Endodermal cell (in vitro differentiated cells): ENCODE measurements around the gene ARL8B. TPM values are rescaled to one million over a fixed set of nuclear protein-coding genes. Genes with fewer than 3 reads are reported as not detected.

Experiments used
- DNase-seq: peaks from one replicate; pipeline ENCODE4 v3.0.0-alpha.2; 2017
- H3K27ac ChIP-seq: 2 replicates; pipeline ENCODE4 v1.5.1; 2013; ENCODE audit warnings: mild to moderate bottlenecking, low read depth, low read length, moderate library complexity
- H3K27me3 ChIP-seq: 2 replicates; pipeline ENCODE4 v1.6.1; 2013; ENCODE audit warnings: mild to moderate bottlenecking, low read length, moderate library complexity; ENCODE audit not compliant: insufficient read depth, control insufficient read depth, poor library complexity, severe bottlenecking
- H3K36me3 ChIP-seq: 2 replicates; pipeline ENCODE4 v1.7.0; 2013; ENCODE audit warnings: mild to moderate bottlenecking, low read length, moderate library complexity; ENCODE audit not compliant: control insufficient read depth, insufficient read depth
- H3K4me1 ChIP-seq: one replicate; pipeline ENCODE4 v1.7.0; 2013; ENCODE audit warnings: low read length; ENCODE audit not compliant: control insufficient read depth, insufficient read depth
- H3K4me3 ChIP-seq: 2 replicates; pipeline ENCODE4 v1.5.1; 2013; ENCODE audit warnings: mild to moderate bottlenecking, low read length, moderate library complexity
- H3K9ac ChIP-seq: 2 replicates; pipeline ENCODE4 v1.6.1; 2013; ENCODE audit warnings: mild to moderate bottlenecking, low read length, moderate library complexity; ENCODE audit not compliant: poor library complexity, severe bottlenecking; ENCODE audit errors: extremely low read depth
- H3K9me3 ChIP-seq: 2 replicates; pipeline ENCODE4 v1.6.1; 2013; ENCODE audit warnings: mild to moderate bottlenecking, low read length, moderate library complexity; ENCODE audit not compliant: control insufficient read depth
- H3K27ac Mint-ChIP-seq: 2 replicates; pipeline ENCODE4 v1.8.0; 2020; ENCODE audit warnings: mixed read lengths
- H3K27me3 Mint-ChIP-seq: 2 replicates; pipeline ENCODE4 v1.8.0; 2021; ENCODE audit warnings: mild to moderate bottlenecking, mixed read lengths; ENCODE audit not compliant: insufficient read depth
- H3K36me3 Mint-ChIP-seq: 2 replicates; pipeline ENCODE4 v1.8.0; 2020; ENCODE audit warnings: low read depth, mixed read lengths
- H3K4me1 Mint-ChIP-seq: 2 replicates; pipeline ENCODE4 v1.8.0; 2020; ENCODE audit warnings: mixed read lengths
- H3K4me3 Mint-ChIP-seq: 2 replicates; pipeline ENCODE4 v1.8.0; 2020; ENCODE audit warnings: mild to moderate bottlenecking, moderate library complexity, mixed read lengths
- H3K9me3 Mint-ChIP-seq: 2 replicates; pipeline ENCODE4 v1.8.0; 2020; ENCODE audit warnings: mild to moderate bottlenecking, mixed read lengths
- WGBS, 2 experiments: methylation state at CpG; one replicate each; pipeline versions ENCODE4 v1.1.5 to v1.1.7; 2013; ENCODE audit warnings: missing lambda C conversion rate in 2 of 2, mixed read lengths in 1 of 2; ENCODE audit not compliant: insufficient coverage in 1 of 2, insufficient read length in 1 of 2; 5-methylcytosine and 5-hydroxymethylcytosine counted together
- total RNA-seq, 2 donors: library from RNA; stranded (reverse); fragmentation: NEBNext Ultra II Directional in 1 of 2; extraction: Animal tissue kit (Norgen Biotek cat#: 25700) in 1 of 2; gene quantifications; 2 replicates in 1 of 2; 3 replicates in 1 of 2; pipeline ENCODE4 v1.2.1, GENCODE V29; 2021
- TF ChIP-seq, protein P1 (sequence below): fragments of 200-600 bp; sonication (generic); conservative IDR thresholded peaks from 2 replicates; pipeline ENCODE4 v1.5.0; 2021; ENCODE audit warnings: antibody characterized with exemption, mild to moderate bottlenecking

ARL8B gene
- total RNA-seq, 2 donors from 2014 or later, result 31.2 to 37.3 TPM

DNA sequence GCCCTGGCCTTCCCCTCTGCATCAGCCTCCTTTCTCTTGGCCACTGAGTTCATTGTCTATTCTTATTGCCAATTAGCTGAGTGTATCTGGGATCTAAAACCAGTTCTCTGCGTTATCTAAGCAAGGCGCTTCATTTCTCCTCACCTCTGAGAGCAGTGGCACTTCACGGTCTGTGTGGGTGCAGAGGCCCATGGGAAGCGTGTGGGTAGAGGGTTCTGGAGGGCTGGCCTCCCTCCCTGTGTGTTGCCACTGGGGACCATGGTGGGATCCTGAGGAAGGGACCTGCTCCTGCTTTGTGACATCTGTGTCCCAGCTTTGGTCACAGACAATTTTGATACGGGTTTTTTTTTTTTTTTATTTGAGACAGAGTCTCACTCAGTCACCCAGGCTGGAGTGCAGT, 98.1 kb downstream of the ARL8B start:
- Histone ChIP-seq H3K27ac (no peak overlapping the region), H3K4me1 (peaks cover 13% of the 10 kb centered on the region), H3K27me3 (no peaks in the 10 kb centered on the region), H3K9me3 (no peaks in the 10 kb centered on the region), H3K9ac (no peak overlapping the region), H3K4me3 (no peak overlapping the region), H3K36me3 (peaks cover 26% of the 10 kb centered on the region)
- TF ChIP-seq, protein P1, sequence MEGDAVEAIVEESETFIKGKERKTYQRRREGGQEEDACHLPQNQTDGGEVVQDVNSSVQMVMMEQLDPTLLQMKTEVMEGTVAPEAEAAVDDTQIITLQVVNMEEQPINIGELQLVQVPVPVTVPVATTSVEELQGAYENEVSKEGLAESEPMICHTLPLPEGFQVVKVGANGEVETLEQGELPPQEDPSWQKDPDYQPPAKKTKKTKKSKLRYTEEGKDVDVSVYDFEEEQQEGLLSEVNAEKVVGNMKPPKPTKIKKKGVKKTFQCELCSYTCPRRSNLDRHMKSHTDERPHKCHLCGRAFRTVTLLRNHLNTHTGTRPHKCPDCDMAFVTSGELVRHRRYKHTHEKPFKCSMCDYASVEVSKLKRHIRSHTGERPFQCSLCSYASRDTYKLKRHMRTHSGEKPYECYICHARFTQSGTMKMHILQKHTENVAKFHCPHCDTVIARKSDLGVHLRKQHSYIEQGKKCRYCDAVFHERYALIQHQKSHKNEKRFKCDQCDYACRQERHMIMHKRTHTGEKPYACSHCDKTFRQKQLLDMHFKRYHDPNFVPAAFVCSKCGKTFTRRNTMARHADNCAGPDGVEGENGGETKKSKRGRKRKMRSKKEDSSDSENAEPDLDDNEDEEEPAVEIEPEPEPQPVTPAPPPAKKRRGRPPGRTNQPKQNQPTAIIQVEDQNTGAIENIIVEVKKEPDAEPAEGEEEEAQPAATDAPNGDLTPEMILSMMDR, result no peak
- WGBS, 2 experiments, result 89% methylated on average over 3 to 5 of the region's 5 CpGs
- Mint-ChIP-seq H3K36me3 (peaks cover 30% of the 10 kb centered on the region), H3K4me1 (peaks cover 32% of the 10 kb centered on the region), H3K27ac (peak overlapping the region; percentile 36), H3K4me3 (no peak overlapping the region), H3K27me3 (no peaks in the 10 kb centered on the region), H3K9me3 (no peaks in the 10 kb centered on the region)
- no peak for DNase-seq

DNA sequence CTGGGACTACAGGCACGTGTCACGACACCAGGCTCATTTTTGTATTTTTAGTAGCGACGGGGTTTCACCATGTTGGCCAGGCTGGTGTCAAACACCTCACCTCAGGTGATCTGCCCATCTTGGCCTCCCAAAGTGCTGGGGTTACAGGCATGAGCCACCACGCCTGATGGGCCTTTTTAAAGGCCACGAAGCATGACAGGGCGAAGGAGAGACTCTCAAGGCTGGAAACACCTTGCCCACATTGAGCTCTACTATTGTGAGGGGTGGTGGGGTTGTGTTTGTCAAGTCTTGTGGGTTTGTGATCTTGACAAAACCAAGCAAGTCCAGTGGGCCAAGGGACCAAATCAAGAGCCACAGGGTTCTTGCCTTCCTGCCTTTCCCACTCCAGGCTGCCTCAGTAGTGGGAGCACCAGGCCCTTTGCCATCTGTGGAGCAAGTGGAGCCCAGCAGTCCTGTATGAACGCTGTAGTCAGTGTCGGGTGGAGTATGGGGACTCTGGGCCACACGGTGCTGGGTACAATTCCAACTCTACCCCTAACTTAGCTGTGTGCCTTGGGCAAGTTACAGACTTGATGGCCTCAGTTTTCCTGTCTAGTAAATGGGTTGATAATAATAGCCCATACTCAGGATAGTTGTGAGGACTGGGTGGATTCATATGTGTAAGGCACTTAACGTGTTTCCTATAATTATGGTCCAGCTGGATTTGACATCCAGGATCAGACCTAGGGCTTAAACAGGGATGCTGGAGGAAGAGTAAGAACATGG, 98.8 kb downstream of the ARL8B start:
- 96 to 97% methylated on average over 4 to 10 of the region's 11 CpGs for WGBS, 2 experiments
- H3K4me3 Mint-ChIP-seq, result no peak overlapping the region
- Histone ChIP-seq H3K9me3 (no peaks in the 10 kb centered on the region), H3K36me3 (peaks cover 19% of the 10 kb centered on the region), H3K27me3 (no peaks in the 10 kb centered on the region), H3K9ac (no peak overlapping the region), H3K4me1 (peaks cover 13% of the 10 kb centered on the region), H3K27ac (no peak overlapping the region), H3K4me3 (no peak overlapping the region)
- TF ChIP-seq, protein P1, result no peak
- peaks cover 32% of the 10 kb centered on the region for H3K4me1 Mint-ChIP-seq
- no peak for DNase-seq
- H3K9me3 Mint-ChIP-seq, result no peaks in the 10 kb centered on the region
- H3K27me3 Mint-ChIP-seq, result no peaks in the 10 kb centered on the region
- H3K36me3 Mint-ChIP-seq, result peaks cover 24% of the 10 kb centered on the region
- H3K27ac Mint-ChIP-seq, result peak overlapping the region; percentile 36

DNA sequence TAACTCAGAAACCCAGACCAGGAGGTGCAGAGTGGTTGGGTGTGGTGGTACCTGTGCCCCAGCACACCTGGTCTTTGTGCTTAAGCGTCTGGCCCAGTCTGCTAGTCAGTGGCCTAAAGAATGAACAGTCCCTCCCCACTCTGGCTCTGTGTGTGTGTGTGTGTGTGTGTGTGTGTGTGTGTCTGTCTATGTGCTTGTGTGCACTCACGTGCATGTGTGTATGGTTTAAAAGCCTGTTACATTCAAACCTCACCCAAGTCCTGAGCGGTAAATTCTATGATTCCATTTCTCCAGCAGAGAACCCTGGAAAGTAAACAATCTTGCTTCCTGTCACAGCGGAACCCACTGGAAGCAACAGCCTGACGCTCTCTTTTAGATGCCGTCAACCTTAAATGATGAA, 99.6 kb downstream of the ARL8B start:
- Histone ChIP-seq H3K36me3 (peaks cover 11% of the 10 kb centered on the region), H3K9ac (no peak overlapping the region), H3K4me3 (no peak overlapping the region), H3K4me1 (peaks cover 13% of the 10 kb centered on the region), H3K27me3 (no peaks in the 10 kb centered on the region), H3K9me3 (no peaks in the 10 kb centered on the region), H3K27ac (no peak overlapping the region)
- Mint-ChIP-seq H3K27me3 (no peaks in the 10 kb centered on the region), H3K4me3 (no peak overlapping the region), H3K4me1 (peaks cover 32% of the 10 kb centered on the region), H3K9me3 (no peaks in the 10 kb centered on the region), H3K27ac (no peak overlapping the region), H3K36me3 (peaks cover 20% of the 10 kb centered on the region)
- WGBS, 2 experiments, result 59 to 71% methylated on average over 4 to 6 of the region's 6 CpGs
- TF ChIP-seq, protein P1, result no peak
- DNase-seq, result no peak
